SK-N-SH (cell line): ENCODE data around the gene BCAR1. TPM values are rescaled to one million over a fixed set of nuclear protein-coding genes. Genes with fewer than 3 reads are reported as not detected.

Source experiments
- CTCF ChIA-PET: fragments of 300-600, 350-600 bp; formaldehyde crosslinking; extraction: SDS; loops from one replicate; lab custom pipeline; 2021; lab: Yijun Ruan, JAX
- POLR2A ChIA-PET: fragments of 350-600 bp; sonication (Branson Sonifier 250); formaldehyde crosslinking; extraction: SDS; loops from one replicate; lab custom pipeline; 2020; ENCODE audit warnings: antibody characterized with exemption, inconsistent platforms; lab: Yijun Ruan, JAX
- DNase-seq: peaks from one replicate; pipeline ENCODE4 v3.0.0; 2012
- H2AFZ ChIP-seq: fragments of 200-600 bp; sonication (generic); 2 replicates; pipeline ENCODE4 v1.8.1; 2016; ENCODE audit warnings: antibody characterized with exemption, mild to moderate bottlenecking, low read depth
- H3F3A ChIP-seq: fragments of 200-600 bp; sonication (generic); replicated peaks from 2 replicates; pipeline ENCODE3; 2016; ENCODE audit warnings: antibody characterized with exemption, mild to moderate bottlenecking; ENCODE audit not compliant: insufficient read depth
- H3K27ac ChIP-seq, 2 experiments: fragments of 200-500 bp in 1 of 2; fragments of 200-600 bp in 1 of 2; sonication (Bioruptor generic) in 1 of 2; sonication (generic), shearing (Covaris generic) in 1 of 2; 2 replicates each; pipeline versions ENCODE4 v1.5.1 to v1.6.1; 2014 to 2016; ENCODE audit warnings: low read depth in 2 of 2, inconsistent platforms in 1 of 2, low read length in 1 of 2, mild to moderate bottlenecking in 1 of 2, mixed read lengths in 1 of 2
- H3K27me3 ChIP-seq: fragments of 200-600 bp; sonication (generic), shearing (Covaris generic); 2 replicates; pipeline ENCODE4 v1.6.1; 2016; ENCODE audit warnings: mixed run types; ENCODE audit not compliant: insufficient read depth
- H3K36me3 ChIP-seq, 2 experiments: fragments of 200-500 bp in 1 of 2; fragments of 200-600 bp in 1 of 2; sonication (Bioruptor generic) in 1 of 2; sonication (generic) in 1 of 2; replicated peaks in 1 of 2; 2 replicates each; pipeline versions ENCODE3 to v1.5.1; 2014 to 2016; ENCODE audit warnings: low read length in 1 of 2, mild to moderate bottlenecking in 1 of 2; ENCODE audit not compliant: insufficient read depth in 2 of 2, control insufficient read depth in 1 of 2
- H3K4me1 ChIP-seq, 2 experiments: fragments of 200-500 bp in 1 of 2; fragments of 200-600 bp in 1 of 2; sonication (Bioruptor generic) in 1 of 2; sonication (generic), shearing (Covaris generic) in 1 of 2; 2 replicates each; pipeline versions ENCODE4 v1.5.1 to v1.6.1; 2014 to 2016; ENCODE audit warnings: low read depth in 1 of 2, low read length in 1 of 2, mixed run types in 1 of 2; ENCODE audit not compliant: insufficient read depth in 2 of 2, control insufficient read depth in 1 of 2
- H3K4me2 ChIP-seq: fragments of 200-600 bp; sonication (generic), shearing (Covaris generic); 2 replicates; pipeline ENCODE4 v1.6.1; 2017; ENCODE audit warnings: mixed run types
- H3K4me3 ChIP-seq, 2 experiments: fragments of 200-500 bp in 1 of 2; fragments of 200-600 bp in 1 of 2; sonication (Bioruptor generic) in 1 of 2; sonication (generic), shearing (Covaris generic) in 1 of 2; 2 replicates each; pipeline versions ENCODE4 v1.5.1 to v1.8.1; 2014 to 2016; ENCODE audit warnings: low read depth in 2 of 2, inconsistent platforms in 1 of 2, low read length in 1 of 2, mild to moderate bottlenecking in 1 of 2, mixed read lengths in 1 of 2, moderate library complexity in 1 of 2
- H3K79me2 ChIP-seq: fragments of 200-600 bp; sonication (generic); 2 replicates; pipeline ENCODE4 v1.8.1; 2017; ENCODE audit warnings: mild to moderate bottlenecking; ENCODE audit not compliant: insufficient read depth
- H3K9ac ChIP-seq: fragments of 200-600 bp; sonication (generic); 2 replicates; pipeline ENCODE4 v1.6.1; 2017; ENCODE audit warnings: mixed run types
- H3K9me2 ChIP-seq: fragments of 200-600 bp; sonication (generic); 2 replicates; pipeline ENCODE4 v1.6.1; 2017; ENCODE audit warnings: mixed run types
- H3K9me3 ChIP-seq: fragments of 200-600 bp; sonication (generic); 2 replicates; pipeline ENCODE4 v1.6.1; 2017; ENCODE audit warnings: mixed run types, mild to moderate bottlenecking, moderate library complexity
- H4K20me1 ChIP-seq: fragments of 200-600 bp; sonication (generic); 2 replicates; pipeline ENCODE4 v1.6.1; 2017; ENCODE audit warnings: mild to moderate bottlenecking, mixed run types; ENCODE audit not compliant: insufficient read depth
- CHD2 ChIP-seq: fragments of 150-350 bp; IDR thresholded peaks from 2 replicates; pipeline ENCODE4 v1.6.1; 2018; ENCODE audit warnings: low read length; ENCODE audit not compliant: partially characterized antibody
- EZH2phosphoT487 ChIP-seq: fragments of 200-600 bp; sonication (generic); IDR thresholded peaks from 2 replicates; pipeline ENCODE4 v1.6.1; 2017; ENCODE audit warnings: low read depth, mixed run types, mild to moderate bottlenecking, antibody characterized with exemption, moderate library complexity, borderline replicate concordance
- GABPA ChIP-seq: IDR thresholded peaks from 2 replicates; pipeline ENCODE4 v1.4.0; 2012; ENCODE audit warnings: low read depth, mild to moderate bottlenecking
- JUND ChIP-seq: IDR thresholded peaks from 2 replicates; pipeline ENCODE4 v1.4.0; 2012
- MXI1 ChIP-seq: IDR thresholded peaks from 2 replicates; pipeline ENCODE4 v1.6.1; 2012; ENCODE audit warnings: mild to moderate bottlenecking, low read depth, low read length, improper control_type of control experiment
- NFIC ChIP-seq: IDR thresholded peaks from 2 replicates; pipeline ENCODE4 v1.4.0; 2012; ENCODE audit warnings: borderline replicate concordance
- NRF1 ChIP-seq: IDR thresholded peaks from 2 replicates; pipeline ENCODE4 v1.6.1; 2012; ENCODE audit warnings: low read depth, mild to moderate bottlenecking, low read length
- RXRA ChIP-seq: IDR thresholded peaks from 2 replicates; pipeline ENCODE4 v1.4.0; 2012; ENCODE audit warnings: low read depth, mild to moderate bottlenecking, borderline replicate concordance
- SMC3 ChIP-seq: IDR thresholded peaks from 2 replicates; pipeline ENCODE4 v1.6.1; 2012; ENCODE audit warnings: low read depth, low read length, improper control_type of control experiment
- TAF1 ChIP-seq: IDR thresholded peaks from 2 replicates; pipeline ENCODE4 v1.6.1; 2012; ENCODE audit warnings: low read depth, mild to moderate bottlenecking, low read length, moderate library complexity, borderline replicate concordance
- YY1 ChIP-seq: IDR thresholded peaks from 2 replicates; pipeline ENCODE4 v1.4.0; 2012; ENCODE audit warnings: low read depth, mild to moderate bottlenecking
- ZBTB33 ChIP-seq: IDR thresholded peaks from 2 replicates; pipeline ENCODE4 v1.4.0; 2012; ENCODE audit warnings: low read depth, borderline replicate concordance
- WGBS: methylation state at CpG from one replicate; pipeline ENCODE4 v1.1.6; 2017; ENCODE audit warnings: low lambda C conversion rate; 5-methylcytosine and 5-hydroxymethylcytosine counted together
- polyA plus RNA-seq, 3 experiments: library from polyadenylated mRNA; depleted of rRNA; stranded (reverse); fragments of >200 nt; gene quantifications; 2 replicates each; pipeline ENCODE4 v1.2.3, GENCODE V29; 2012
- TF ChIP-seq, protein P1 (sequence below): fragments of 150-350 bp; IDR thresholded peaks from 2 replicates; pipeline ENCODE4 v1.6.1; 2016; ENCODE audit warnings: mild to moderate bottlenecking, low read depth, low read length

BCAR1 gene
- polyA plus RNA-seq, 1 of the 3 experiments (the other 2 are of a cell fraction), result 45.1 TPM

DNA sequence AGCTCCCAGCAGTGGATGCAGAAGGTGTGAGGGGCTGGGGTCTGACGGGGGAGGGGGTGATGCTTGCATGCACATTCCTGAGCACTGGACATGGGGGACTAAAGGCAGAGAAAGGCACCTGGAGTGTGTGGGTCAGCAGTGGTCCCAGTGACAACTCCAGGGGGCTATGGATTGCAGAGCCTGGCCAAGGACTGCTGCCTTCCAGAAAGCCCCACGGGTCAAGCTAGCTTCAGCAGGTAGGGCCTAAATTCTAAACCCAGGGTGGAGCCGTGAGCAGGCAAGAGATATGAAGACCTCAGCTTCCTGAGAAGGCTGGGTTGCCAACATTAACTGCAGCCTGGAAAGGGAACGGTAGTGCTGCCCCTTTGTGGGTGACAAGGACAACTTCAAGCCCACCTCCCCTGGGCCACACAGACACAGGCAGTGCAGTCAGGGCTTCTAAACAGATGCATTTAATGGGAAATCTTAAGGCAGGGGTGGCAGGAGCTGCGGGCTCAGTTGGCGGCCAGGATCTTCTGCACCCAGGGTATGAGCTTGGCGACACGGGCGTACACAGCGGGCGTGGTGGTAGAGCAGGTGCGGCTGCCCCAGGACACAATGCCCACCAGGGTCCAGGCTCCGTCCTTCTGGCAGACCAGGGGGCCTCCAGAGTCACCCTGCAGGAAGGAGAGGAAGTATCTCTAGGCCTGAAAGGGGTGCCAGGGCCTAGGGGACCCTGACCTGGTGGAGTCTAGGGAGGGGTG, 47.6 kb downstream of the BCAR1 start (continued):
- no peak for TF ChIP-seq ZBTB33
- no peak for TF ChIP-seq RXRA
- no peak for TF ChIP-seq YY1
- TF ChIP-seq GABPA, result no peak
- TF ChIP-seq CHD2, result no peak
- TF ChIP-seq, all 33 proteins: peak for 0

- Histone ChIP-seq H2AFZ (no peak overlapping the region), H3K9me2 (no peaks in the 10 kb centered on the region), H3K4me1 (peaks cover 0 to 3% of the 10 kb centered on the region in 2 experiments; a peak in 1 of 4 replicates), H3K79me2 (no peaks in the 10 kb centered on the region), H4K20me1 (no peaks in the 10 kb centered on the region), H3K4me3 (no peak overlapping the region), H3K27ac (no peak overlapping the region), H3K9ac (no peak overlapping the region), H3K36me3 (no peaks in the 10 kb centered on the region), H3K27me3 (no peaks in the 10 kb centered on the region), H3F3A (no peaks in the 10 kb centered on the region), H3K9me3 (no peaks in the 10 kb centered on the region), H3K4me2 (no peak overlapping the region)
- no peak for DNase-seq
- ChIA-PET POLR2A (no interaction called here), CTCF (interaction anchor here (1.4 to 1.8 kb wide), 2 partner anchors 31 to 199 kb away, joined by 3 to 8 read pairs; no protein-coding TSS in a partner anchor)
- TF ChIP-seq RXRA, result no peak
- TF ChIP-seq JUND, result no peak
- TF ChIP-seq MXI1, result no peak
- TF ChIP-seq NRF1, result no peak
- no peak for TF ChIP-seq SMC3
- TF ChIP-seq, protein P1, sequence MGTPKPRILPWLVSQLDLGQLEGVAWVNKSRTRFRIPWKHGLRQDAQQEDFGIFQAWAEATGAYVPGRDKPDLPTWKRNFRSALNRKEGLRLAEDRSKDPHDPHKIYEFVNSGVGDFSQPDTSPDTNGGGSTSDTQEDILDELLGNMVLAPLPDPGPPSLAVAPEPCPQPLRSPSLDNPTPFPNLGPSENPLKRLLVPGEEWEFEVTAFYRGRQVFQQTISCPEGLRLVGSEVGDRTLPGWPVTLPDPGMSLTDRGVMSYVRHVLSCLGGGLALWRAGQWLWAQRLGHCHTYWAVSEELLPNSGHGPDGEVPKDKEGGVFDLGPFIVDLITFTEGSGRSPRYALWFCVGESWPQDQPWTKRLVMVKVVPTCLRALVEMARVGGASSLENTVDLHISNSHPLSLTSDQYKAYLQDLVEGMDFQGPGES, result no peak
- no peak for TF ChIP-seq NFIC
- TF ChIP-seq TAF1, result no peak
- TF ChIP-seq EZH2phosphoT487, result no peak
- 96% methylated on average over 10 of the region's 12 CpGs for WGBS
Observed at GRCh38 chr16:75203096-75203495, 48.3 kb downstream of the BCAR1 start.
